ENCODE results near the gene ADGRD2. TPM values are rescaled to one million over a fixed set of nuclear protein-coding genes. Genes with fewer than 3 reads are reported as not detected.

ADGRD2 gene
- total RNA-seq, 1 experiment from 2014 or later: not detected

- H3K27ac ChIP-seq (ENCODE audit: low read depth, low read length): no peak overlapping the region
- no TSS peak for BruUV-seq (replicated peaks)
- no peaks in the 10 kb centered on the region for H3K27me3 ChIP-seq (ENCODE audit: insufficient read depth, low read length)
- ChIA-PET RAD21 (ENCODE audit: low non-redundant PET in 1 of 2, low total read pairs in 2 of 2, uncharacterized antibody in 2 of 2, unreplicated experiment in 2 of 2) (no interaction called here), CTCF (no interaction called here), POLR2A (no interaction called here)
- no peaks in the 10 kb centered on the region for H3K36me3 ChIP-seq (ENCODE audit: control insufficient read depth in 1 of 2, insufficient read depth in 2 of 2, low read length in 2 of 2)
- no peak for TF ChIP-seq ATF3 (IDR thresholded peaks at IDR 0.05)
- no peak for TF ChIP-seq EZH2phosphoT487 (IDR thresholded peaks at IDR 0.05; ENCODE audit: borderline replicate concordance)
- TF ChIP-seq SRF (IDR thresholded peaks at IDR 0.05; ENCODE audit: low read depth): no peak
- TF ChIP-seq MAX (IDR thresholded peaks at IDR 0.05): no peak
- TF ChIP-seq CEBPB (IDR thresholded peaks at IDR 0.05; ENCODE audit: low read depth): no peak
- no peak overlapping the region for H3K4me3 ChIP-seq (replicated peaks in 1 of 2; ENCODE audit: low read depth in 1 of 2, low read length in 2 of 2)
- no peaks in the 10 kb centered on the region for H3K9me3 ChIP-seq (ENCODE audit: control insufficient read depth in 1 of 2, insufficient read depth in 1 of 2, low read depth in 1 of 2, low read length in 2 of 2)
- H3K9ac ChIP-seq (ENCODE audit: low read length): no peak overlapping the region
- no peaks in the 10 kb centered on the region for H3K79me2 ChIP-seq (ENCODE audit: insufficient read depth, low read length)
- no peak overlapping the region for H3K4me2 ChIP-seq (ENCODE audit: low read length)
- H2AFZ ChIP-seq (ENCODE audit: low read depth, low read length, poor library complexity, severe bottlenecking): no peak overlapping the region
- no peaks in the 10 kb centered on the region for H4K20me1 ChIP-seq (ENCODE audit: insufficient read depth)
- intact Hi-C loops (cut with micrococcal nuclease): no loop called here
- DNase-seq (ENCODE audit: low read depth, low spot score) (no peak), ATAC-seq (no peak)
- no peaks in the 10 kb centered on the region for H3K9me2 ChIP-seq (ENCODE audit: insufficient read depth)
- no peaks in the 10 kb centered on the region for H3K4me1 ChIP-seq (ENCODE audit: control insufficient read depth in 1 of 2, insufficient read depth in 2 of 2, low read length in 2 of 2)
Measured at GRCh38 chr9:124498040-124498439, 47.8 kb downstream of the ADGRD2 start.

- Histone ChIP-seq H3K4me3 (replicated peaks in 1 of 2; ENCODE audit: low read depth in 1 of 2, low read length in 2 of 2) (no peak overlapping the region), H3K9me3 (ENCODE audit: control insufficient read depth in 1 of 2, insufficient read depth in 1 of 2, low read depth in 1 of 2, low read length in 2 of 2) (no peaks in the 10 kb centered on the region), H3K27me3 (ENCODE audit: insufficient read depth, low read length) (no peaks in the 10 kb centered on the region), H3K9ac (ENCODE audit: low read length) (no peak overlapping the region), H3K36me3 (ENCODE audit: control insufficient read depth in 1 of 2, insufficient read depth in 2 of 2, low read length in 2 of 2) (no peaks in the 10 kb centered on the region), H3K79me2 (ENCODE audit: insufficient read depth, low read length) (no peaks in the 10 kb centered on the region), H3K4me1 (ENCODE audit: control insufficient read depth in 1 of 2, insufficient read depth in 2 of 2, low read length in 2 of 2) (no peaks in the 10 kb centered on the region), H3K27ac (ENCODE audit: low read depth, low read length) (no peak overlapping the region), H3K4me2 (ENCODE audit: low read length) (no peak overlapping the region), H2AFZ (ENCODE audit: low read depth, low read length, poor library complexity, severe bottlenecking) (no peak overlapping the region), H3K9me2 (ENCODE audit: insufficient read depth) (no peaks in the 10 kb centered on the region), H4K20me1 (ENCODE audit: insufficient read depth) (no peaks in the 10 kb centered on the region)
- ATAC-seq: no peak
- ChIA-PET CTCF (no interaction called here), POLR2A (no interaction called here), RAD21 (ENCODE audit: low non-redundant PET in 1 of 2, low total read pairs in 2 of 2, uncharacterized antibody in 2 of 2, unreplicated experiment in 2 of 2) (no interaction called here)
- no peak for DNase-seq (ENCODE audit: low read depth, low spot score)
- no TSS peak for BruUV-seq (replicated peaks)
- intact Hi-C loops (cut with micrococcal nuclease): no loop called here
- no peak for TF ChIP-seq SIN3A (IDR thresholded peaks at IDR 0.05; ENCODE audit: low read depth)
Measured at GRCh38 chr9:124498499-124499146, 48.4 kb downstream of the ADGRD2 start.

All from HCT116 (cell line).